ENCODE data around the gene MRPS7. TPM values are rescaled to one million over a fixed set of nuclear protein-coding genes. Genes with fewer than 3 reads are reported as not detected.
"Not testable (repeated sequence)": the region's sequence is repeated elsewhere in the genome, so short reads cannot be mapped to it uniquely, and the experiment has no call there.

Gene MRPS7
- total RNA-seq, 2 donors from 2014 or later: 81.0 to 82.5 TPM

DNA sequence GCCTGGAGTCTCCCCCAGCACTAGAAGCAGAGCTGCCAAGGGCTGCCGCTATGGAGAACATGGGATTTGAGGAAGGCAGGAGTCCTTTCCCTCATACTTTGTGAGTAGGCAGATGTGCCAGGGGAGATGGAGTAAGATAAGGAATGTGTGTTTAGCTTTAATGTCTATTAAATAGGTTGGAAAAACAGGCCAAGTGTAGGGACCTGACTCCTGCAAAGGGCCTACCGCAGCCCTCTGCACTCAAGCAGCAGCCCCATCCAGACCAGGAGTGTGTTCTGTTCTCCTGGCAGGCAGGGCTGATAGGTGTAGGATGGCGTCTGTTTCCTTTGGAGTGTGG lies 11.1 kb downstream of the MRPS7 start:
- H3K27ac ChIP-seq (ENCODE audit: low read depth, low read length): no peak overlapping the region
- H3K36me3 Mint-ChIP-seq (ENCODE audit: low read depth): no peaks in the 10 kb centered on the region

DNA sequence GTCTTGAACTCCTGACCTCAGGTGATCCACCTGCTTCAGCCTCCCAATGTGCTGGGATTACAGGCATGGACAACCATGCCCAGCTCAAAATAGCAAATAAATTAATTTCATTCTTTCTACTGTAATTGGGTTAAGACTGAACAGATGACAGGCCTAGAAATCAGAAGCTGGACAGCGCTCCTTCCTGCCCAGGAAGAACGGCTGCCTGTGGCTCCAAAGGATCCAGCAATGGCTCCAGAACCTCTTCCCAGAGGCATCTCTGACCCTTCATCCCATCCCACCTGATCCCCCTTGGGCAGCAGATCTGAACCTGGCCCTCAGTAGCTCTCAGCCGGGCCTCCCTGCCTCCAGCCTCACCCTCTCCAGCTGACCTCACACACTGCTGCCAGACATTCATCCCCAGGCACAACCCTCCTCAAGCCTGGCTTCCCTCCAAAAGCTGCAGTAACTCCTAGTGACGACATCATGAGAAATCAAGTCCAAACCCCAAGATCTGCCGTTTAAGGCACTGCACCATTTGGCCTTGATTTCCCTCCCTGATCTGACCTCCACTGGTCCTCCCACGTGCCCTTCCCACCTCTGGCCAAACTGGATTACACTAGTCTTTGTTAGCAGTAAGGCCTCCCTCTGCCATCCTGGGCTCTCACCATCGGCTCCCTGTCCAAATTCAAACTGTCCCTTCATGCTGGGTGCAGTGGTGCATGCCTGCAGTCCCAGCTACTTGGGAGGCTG lies 12.5 kb downstream of the MRPS7 start:
- WGBS, 2 experiments (ENCODE audit: insufficient coverage in 1 of 2, insufficient read length in 1 of 2): 93 to 97% methylated on average over 6 to 7 of the region's 7 CpGs
- Histone ChIP-seq H3K27ac (ENCODE audit: low read depth, low read length) (no peak overlapping the region), H3K4me3 (ENCODE audit: low read length) (no peak overlapping the region), H3K9ac (ENCODE audit: extremely low read depth, low read length, poor library complexity, severe bottlenecking) (no peak overlapping the region), H3K9me3 (ENCODE audit: control insufficient read depth, low read length) (no peaks in the 10 kb centered on the region), H3K4me1 (ENCODE audit: control insufficient read depth, insufficient read depth, low read length) (peaks cover 5% of the 10 kb centered on the region), H3K27me3 (ENCODE audit: control insufficient read depth, insufficient read depth, low read length, poor library complexity, severe bottlenecking) (no peaks in the 10 kb centered on the region), H3K36me3 (ENCODE audit: control insufficient read depth, insufficient read depth, low read length) (no peaks in the 10 kb centered on the region)
- no peaks in the 10 kb centered on the region for H3K36me3 Mint-ChIP-seq (ENCODE audit: low read depth)
- no peak overlapping the region for H3K27ac Mint-ChIP-seq
- DNase-seq: no peak
- no peaks in the 10 kb centered on the region for H3K27me3 Mint-ChIP-seq (ENCODE audit: insufficient read depth)
- TF ChIP-seq, protein P1, sequence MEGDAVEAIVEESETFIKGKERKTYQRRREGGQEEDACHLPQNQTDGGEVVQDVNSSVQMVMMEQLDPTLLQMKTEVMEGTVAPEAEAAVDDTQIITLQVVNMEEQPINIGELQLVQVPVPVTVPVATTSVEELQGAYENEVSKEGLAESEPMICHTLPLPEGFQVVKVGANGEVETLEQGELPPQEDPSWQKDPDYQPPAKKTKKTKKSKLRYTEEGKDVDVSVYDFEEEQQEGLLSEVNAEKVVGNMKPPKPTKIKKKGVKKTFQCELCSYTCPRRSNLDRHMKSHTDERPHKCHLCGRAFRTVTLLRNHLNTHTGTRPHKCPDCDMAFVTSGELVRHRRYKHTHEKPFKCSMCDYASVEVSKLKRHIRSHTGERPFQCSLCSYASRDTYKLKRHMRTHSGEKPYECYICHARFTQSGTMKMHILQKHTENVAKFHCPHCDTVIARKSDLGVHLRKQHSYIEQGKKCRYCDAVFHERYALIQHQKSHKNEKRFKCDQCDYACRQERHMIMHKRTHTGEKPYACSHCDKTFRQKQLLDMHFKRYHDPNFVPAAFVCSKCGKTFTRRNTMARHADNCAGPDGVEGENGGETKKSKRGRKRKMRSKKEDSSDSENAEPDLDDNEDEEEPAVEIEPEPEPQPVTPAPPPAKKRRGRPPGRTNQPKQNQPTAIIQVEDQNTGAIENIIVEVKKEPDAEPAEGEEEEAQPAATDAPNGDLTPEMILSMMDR (conservative IDR thresholded peaks at IDR 0.05): no peak
- H3K9me3 Mint-ChIP-seq: no peaks in the 10 kb centered on the region
- H3K4me1 Mint-ChIP-seq: peaks cover 4% of the 10 kb centered on the region
- no peak overlapping the region for H3K4me3 Mint-ChIP-seq

More for the DNA sequence above, 11.1 kb downstream of the MRPS7 start:
- Histone ChIP-seq H3K9me3 (ENCODE audit: control insufficient read depth, low read length) (no peaks in the 10 kb centered on the region), H3K27me3 (ENCODE audit: control insufficient read depth, insufficient read depth, low read length, poor library complexity, severe bottlenecking) (no peaks in the 10 kb centered on the region), H3K4me3 (ENCODE audit: low read length) (no peak overlapping the region), H3K9ac (ENCODE audit: extremely low read depth, low read length, poor library complexity, severe bottlenecking) (no peak overlapping the region), H3K4me1 (ENCODE audit: control insufficient read depth, insufficient read depth, low read length) (peaks cover 5% of the 10 kb centered on the region), H3K36me3 (ENCODE audit: control insufficient read depth, insufficient read depth, low read length) (no peaks in the 10 kb centered on the region)
- DNase-seq: no peak
- no peak overlapping the region for H3K27ac Mint-ChIP-seq
- 89 to 97% methylated on average over 3 of the region's 3 CpGs for WGBS, 2 experiments (ENCODE audit: insufficient coverage in 1 of 2, insufficient read length in 1 of 2)
- TF ChIP-seq, protein P1 (conservative IDR thresholded peaks at IDR 0.05): no peak
- no peaks in the 10 kb centered on the region for H3K9me3 Mint-ChIP-seq
- H3K27me3 Mint-ChIP-seq (ENCODE audit: insufficient read depth): no peaks in the 10 kb centered on the region
- H3K4me3 Mint-ChIP-seq: peak overlapping the region; percentile 71
- peaks cover 8% of the 10 kb centered on the region for H3K4me1 Mint-ChIP-seq

DNA sequence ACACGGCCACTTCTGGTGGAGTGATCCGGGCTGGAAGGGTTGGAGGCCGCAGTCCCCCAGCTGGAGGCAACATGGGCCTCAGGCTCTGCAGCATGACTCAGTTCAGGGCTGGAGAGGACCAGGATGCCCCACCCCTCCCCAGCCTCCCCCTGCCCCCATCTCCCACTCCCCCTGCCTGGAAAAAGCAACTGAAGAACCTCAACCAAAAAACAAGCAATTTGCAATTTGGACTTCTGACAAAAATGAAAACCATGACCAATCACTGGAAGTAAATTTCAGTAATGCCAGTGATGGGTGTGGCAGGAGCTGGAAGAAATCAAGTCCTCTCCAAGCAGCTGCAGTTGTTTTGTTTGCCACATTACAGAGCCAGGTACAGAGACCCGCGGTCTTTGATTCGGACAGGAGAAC lies 16.0 kb downstream of the MRPS7 start:
- Histone ChIP-seq H3K4me3 (ENCODE audit: low read length) (no peak overlapping the region), H3K9me3 (ENCODE audit: control insufficient read depth, low read length) (no peaks in the 10 kb centered on the region), H3K36me3 (ENCODE audit: control insufficient read depth, insufficient read depth, low read length) (no peaks in the 10 kb centered on the region), H3K4me1 (ENCODE audit: control insufficient read depth, insufficient read depth, low read length) (no peaks in the 10 kb centered on the region), H3K9ac (ENCODE audit: extremely low read depth, low read length, poor library complexity, severe bottlenecking) (no peak overlapping the region), H3K27ac (ENCODE audit: low read depth, low read length) (no peak overlapping the region), H3K27me3 (ENCODE audit: control insufficient read depth, insufficient read depth, low read length, poor library complexity, severe bottlenecking) (no peaks in the 10 kb centered on the region)
- Mint-ChIP-seq H3K36me3 (ENCODE audit: low read depth) (peaks cover 6% of the 10 kb centered on the region), H3K27me3 (ENCODE audit: insufficient read depth) (no peaks in the 10 kb centered on the region), H3K4me1 (no peaks in the 10 kb centered on the region), H3K27ac (no peak overlapping the region), H3K4me3 (no peak overlapping the region), H3K9me3 (no peaks in the 10 kb centered on the region)
- WGBS, 2 experiments (ENCODE audit: insufficient coverage in 1 of 2, insufficient read length in 1 of 2): 93 to 100% methylated on average over 3 to 6 of the region's 6 CpGs
- TF ChIP-seq, protein P1 (conservative IDR thresholded peaks at IDR 0.05): no peak
- no peak for DNase-seq

GRCh38 chr17:75280189-75280588 lies 18.5 kb downstream of the MRPS7 start:
- H3K9me3 Mint-ChIP-seq; H3K9me3 ChIP-seq (ENCODE audit: control insufficient read depth, low read length); H3K36me3 ChIP-seq (ENCODE audit: control insufficient read depth, insufficient read depth, low read length); H3K9ac ChIP-seq (ENCODE audit: extremely low read depth, low read length, poor library complexity, severe bottlenecking); DNase-seq; H3K27ac Mint-ChIP-seq; H3K4me1 ChIP-seq (ENCODE audit: control insufficient read depth, insufficient read depth, low read length); H3K27me3 ChIP-seq (ENCODE audit: control insufficient read depth, insufficient read depth, low read length, poor library complexity, severe bottlenecking); H3K27me3 Mint-ChIP-seq (ENCODE audit: insufficient read depth); H3K4me3 ChIP-seq (ENCODE audit: low read length); H3K27ac ChIP-seq (ENCODE audit: low read depth, low read length); H3K4me3 Mint-ChIP-seq; H3K4me1 Mint-ChIP-seq: not testable (repeated sequence)
- 92 to 100% methylated on average over 1 to 4 of the region's 4 CpGs for WGBS, 2 experiments (ENCODE audit: insufficient coverage in 1 of 2, insufficient read length in 1 of 2)
- H3K36me3 Mint-ChIP-seq (ENCODE audit: low read depth): peaks cover 14% of the 10 kb centered on the region

Data from endodermal cell (in vitro differentiated cells).